HCT116 (cell line): ENCODE measurements around the gene MRPL33. TPM values are rescaled to one million over a fixed set of nuclear protein-coding genes. Genes with fewer than 3 reads are reported as not detected.

Experiments used
- ATAC-seq: fragments of 200-7000 bp; cut with Tn5 transposase; 2 replicates; pipeline ENCODE4 v1.9.1; 2020; ENCODE audit warnings: mild to moderate bottlenecking, moderate library complexity
- BruUV-seq: library from RNA; stranded (reverse); fragments of 400-500 nt; replicated peaks from 2 replicates; lab custom pipeline; 2021; lab: Mats Ljungman, UMichigan
- CTCF ChIA-PET: fragments of 300-600 bp; sonication (Branson Sonifier 250); formaldehyde crosslinking; loops from one replicate; lab custom pipeline; 2021; ENCODE audit warnings: antibody characterized with exemption; lab: Charles Lee
- POLR2A ChIA-PET: fragments of 300-600, 350-600 bp; sonication (Branson Sonifier 250); formaldehyde crosslinking; loops from one replicate; lab custom pipeline; 2021; ENCODE audit warnings: antibody characterized with exemption; lab: Charles Lee
- RAD21 ChIA-PET, 2 experiments: fragments of 300-600 bp; sonication (Branson Sonifier 250); formaldehyde crosslinking; loops; one replicate each; lab custom pipeline; 2023; ENCODE audit warnings: low total read pairs in 2 of 2; ENCODE audit not compliant: uncharacterized antibody in 2 of 2, unreplicated experiment in 2 of 2, low non-redundant PET in 1 of 2; lab: Charles Lee
- DNase-seq: peaks from one replicate; pipeline ENCODE4 v3.0.0-alpha.2; 2010; ENCODE audit warnings: low read depth, low spot score
- H2AFZ ChIP-seq: fragments of 200-600 bp; shearing (Covaris generic), sonication (generic); 2 replicates; pipeline ENCODE4 v1.6.1; 2017; ENCODE audit warnings: low read depth, mixed run types, mixed read lengths, antibody characterized with exemption, low read length; ENCODE audit not compliant: poor library complexity, severe bottlenecking
- H3K27ac ChIP-seq: 2 replicates; pipeline ENCODE4 v1.5.1; 2012; ENCODE audit warnings: low read depth, low read length
- H3K27me3 ChIP-seq: fragments of 200-600 bp; sonication (generic); 2 replicates; pipeline ENCODE4 v1.6.1; 2016; ENCODE audit warnings: mixed run types, low read length, mixed read lengths; ENCODE audit not compliant: insufficient read depth
- H3K36me3 ChIP-seq, 2 experiments: fragments of 200-500 bp in 1 of 2; fragments of 200-600 bp in 1 of 2; sonication (Bioruptor generic) in 1 of 2; sonication (generic) in 1 of 2; 2 replicates each; pipeline versions ENCODE4 v1.5.1 to v1.6.1; 2014 to 2016; ENCODE audit warnings: low read length in 2 of 2, inconsistent platforms in 1 of 2, mixed read lengths in 1 of 2, mixed run types in 1 of 2; ENCODE audit not compliant: insufficient read depth in 2 of 2, control insufficient read depth in 1 of 2
- H3K4me1 ChIP-seq, 2 experiments: fragments of 200-600 bp in 1 of 2; sonication (generic) in 1 of 2; 2 replicates each; pipeline versions ENCODE4 v1.5.1 to v1.6.1; 2012 to 2017; ENCODE audit warnings: low read length in 2 of 2, inconsistent platforms in 1 of 2, mild to moderate bottlenecking in 1 of 2, mixed read lengths in 1 of 2, mixed run types in 1 of 2, moderate library complexity in 1 of 2; ENCODE audit not compliant: insufficient read depth in 2 of 2, control insufficient read depth in 1 of 2
- H3K4me2 ChIP-seq: fragments of 200-600 bp; sonication (generic); 2 replicates; pipeline ENCODE4 v1.6.1; 2017; ENCODE audit warnings: mixed run types, low read length, mixed read lengths
- H3K4me3 ChIP-seq, 2 experiments: fragments of 200-600 bp in 1 of 2; sonication (generic) in 1 of 2; replicated peaks in 1 of 2; 2 replicates each; pipeline ENCODE4 v1.5.1; 2011 to 2016; ENCODE audit warnings: low read length in 2 of 2, control low read depth in 1 of 2, low read depth in 1 of 2, mild to moderate bottlenecking in 1 of 2, mixed read lengths in 1 of 2, mixed run types in 1 of 2
- H3K79me2 ChIP-seq: fragments of 200-600 bp; sonication (generic); 2 replicates; pipeline ENCODE4 v1.6.1; 2017; ENCODE audit warnings: mild to moderate bottlenecking, mixed run types, low read length, moderate library complexity, mixed read lengths; ENCODE audit not compliant: insufficient read depth
- H3K9ac ChIP-seq: fragments of 200-600 bp; sonication (generic); 2 replicates; pipeline ENCODE4 v1.6.1; 2016; ENCODE audit warnings: low read length, mixed read lengths
- H3K9me2 ChIP-seq: fragments of 200-600 bp; sonication (generic), shearing (Covaris generic); 2 replicates; pipeline ENCODE4 v1.6.1; 2017; ENCODE audit warnings: mixed run types, mild to moderate bottlenecking, moderate library complexity; ENCODE audit not compliant: insufficient read depth
- H3K9me3 ChIP-seq, 2 experiments: fragments of 200-500 bp in 1 of 2; fragments of 200-600 bp in 1 of 2; sonication (Bioruptor generic) in 1 of 2; sonication (generic) in 1 of 2; 2 replicates each; pipeline ENCODE4 v1.6.1; 2014 to 2017; ENCODE audit warnings: low read length in 2 of 2, mixed read lengths in 2 of 2, inconsistent platforms in 1 of 2, low read depth in 1 of 2, mild to moderate bottlenecking in 1 of 2, mixed run types in 1 of 2, moderate library complexity in 1 of 2; ENCODE audit not compliant: control insufficient read depth in 1 of 2, insufficient read depth in 1 of 2
- H4K20me1 ChIP-seq: fragments of 200-600 bp; sonication (generic), shearing (Covaris generic); 2 replicates; pipeline ENCODE4 v1.6.1; 2017; ENCODE audit warnings: mixed run types, mild to moderate bottlenecking, moderate library complexity; ENCODE audit not compliant: insufficient read depth
- CBX3 ChIP-seq: IDR thresholded peaks from 2 replicates; pipeline ENCODE4 v1.6.1; 2012; ENCODE audit warnings: low read depth
- CEBPB ChIP-seq: IDR thresholded peaks from 2 replicates; pipeline ENCODE4 v1.6.1; 2012; ENCODE audit warnings: low read depth
- EZH2 ChIP-seq: fragments of 200-600 bp; sonication (generic); IDR thresholded peaks from 2 replicates; pipeline ENCODE4 v1.6.1; 2017; ENCODE audit warnings: antibody characterized with exemption, mixed run types
- EZH2phosphoT487 ChIP-seq: fragments of 200-600 bp; IDR thresholded peaks from 2 replicates; pipeline ENCODE4 v1.6.1; 2018; ENCODE audit warnings: antibody characterized with exemption, borderline replicate concordance
- JUND ChIP-seq: IDR thresholded peaks from 2 replicates; pipeline ENCODE4 v1.6.1; 2012
- POLR2A ChIP-seq: IDR thresholded peaks from 2 replicates; pipeline ENCODE4 v1.7.0; 2011; ENCODE audit warnings: borderline replicate concordance; ENCODE audit not compliant: insufficient read depth, insufficient read length; ENCODE audit errors: extremely low read depth
- POLR2AphosphoS5 ChIP-seq: IDR thresholded peaks from 2 replicates; pipeline ENCODE4 v1.6.1; 2011; ENCODE audit warnings: mild to moderate bottlenecking, low read depth, low read length, moderate library complexity
- RAD21 ChIP-seq: IDR thresholded peaks from 2 replicates; pipeline ENCODE4 v1.6.1; 2012; ENCODE audit warnings: low read depth, mild to moderate bottlenecking
- SIN3A ChIP-seq: IDR thresholded peaks from 2 replicates; pipeline ENCODE4 v1.6.1; 2012; ENCODE audit warnings: low read depth
- SP1 ChIP-seq: IDR thresholded peaks from 2 replicates; pipeline ENCODE4 v1.6.1; 2012; ENCODE audit warnings: low read depth
- ZNF274 ChIP-seq: fragments of 200-500 bp; sonication (Bioruptor generic); IDR thresholded peaks from 2 replicates; pipeline ENCODE4 v1.6.1; 2014; ENCODE audit warnings: mild to moderate bottlenecking, low read depth, low read length, inconsistent platforms
- intact Hi-C: fragments of 100-400 bp; cut with micrococcal nuclease; formaldehyde crosslinking; loops from 2 replicates; pipeline ENCODE4 v1.10.0; 2022
- total RNA-seq: library from RNA; stranded (reverse); gene quantifications from one replicate; pipeline ENCODE4 v1.2.1, GENCODE V29; 2021; ENCODE audit not compliant: unreplicated experiment
- TF ChIP-seq, protein P1 (sequence below), 3 experiments: fragments of 200-600 bp in 1 of 3; sonication (generic) in 1 of 3; IDR thresholded peaks in 2 of 3; conservative IDR thresholded peaks in 1 of 3; 2 replicates each; pipeline ENCODE4 v1.5.1; 2012 to 2017; ENCODE audit warnings: low read depth in 2 of 3, low read length in 2 of 3, antibody characterized with exemption in 1 of 3, borderline replicate concordance in 1 of 3, control low read depth in 1 of 3, mild to moderate bottlenecking in 1 of 3, mixed read lengths in 1 of 3, mixed run types in 1 of 3, moderate library complexity in 1 of 3; ENCODE audit not compliant: insufficient read depth in 1 of 3
- TF ChIP-seq, protein P2 (sequence below): IDR thresholded peaks from 2 replicates; pipeline ENCODE4 v1.6.1; 2012; ENCODE audit warnings: low read depth

MRPL33 gene
- total RNA-seq, 1 experiment from 2014 or later = 66.3 TPM

DNA sequence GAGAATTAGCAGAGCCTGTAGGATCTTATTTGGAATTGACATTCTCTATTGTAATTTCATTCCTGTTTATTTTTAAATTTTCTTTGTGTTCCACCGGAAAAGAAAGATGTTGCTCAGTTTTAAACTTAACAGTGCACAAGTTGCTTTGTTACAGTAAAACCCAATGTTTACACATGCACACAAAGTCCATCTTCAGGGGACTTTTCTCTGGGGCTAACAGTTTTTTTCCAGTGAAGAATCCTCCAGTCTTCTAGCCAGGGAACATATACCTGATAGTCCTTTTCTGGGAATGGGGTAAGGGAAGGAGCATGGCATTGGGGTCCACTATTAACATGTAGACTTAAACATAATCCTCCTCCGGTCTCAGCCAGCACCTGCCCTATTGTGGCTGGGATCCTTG lies 25.2 kb upstream of the MRPL33 start:
- H3K9me3 ChIP-seq = peaks cover 3 to 6% of the 10 kb centered on the region in 2 experiments; a peak in 2 of 4 replicates
- intact Hi-C loops = no loop called here
- no peaks in the 10 kb centered on the region for H3K27me3 ChIP-seq
- no peaks in the 10 kb centered on the region for H3K79me2 ChIP-seq
- H4K20me1 ChIP-seq = no peaks in the 10 kb centered on the region
- peaks cover 0 to 4% of the 10 kb centered on the region in 2 experiments; a peak in 1 of 4 replicates for H3K4me1 ChIP-seq
- ATAC-seq (no peak), DNase-seq (no peak)
- no peak overlapping the region for H3K4me2 ChIP-seq
- H3K27ac ChIP-seq = no peak overlapping the region
- H3K36me3 ChIP-seq = no peaks in the 10 kb centered on the region
- ChIA-PET CTCF (no interaction called here), POLR2A (no interaction called here), RAD21 (no interaction called here)
- H3K4me3 ChIP-seq = no peak overlapping the region
- no peak overlapping the region for H3K9ac ChIP-seq
- BruUV-seq = no TSS peak
- no peak overlapping the region for H2AFZ ChIP-seq
- TF ChIP-seq CEBPB = no peak
- no peak for TF ChIP-seq POLR2AphosphoS5
- no peak for TF ChIP-seq POLR2A
- no peak for TF ChIP-seq SIN3A
- TF ChIP-seq, protein P1, sequence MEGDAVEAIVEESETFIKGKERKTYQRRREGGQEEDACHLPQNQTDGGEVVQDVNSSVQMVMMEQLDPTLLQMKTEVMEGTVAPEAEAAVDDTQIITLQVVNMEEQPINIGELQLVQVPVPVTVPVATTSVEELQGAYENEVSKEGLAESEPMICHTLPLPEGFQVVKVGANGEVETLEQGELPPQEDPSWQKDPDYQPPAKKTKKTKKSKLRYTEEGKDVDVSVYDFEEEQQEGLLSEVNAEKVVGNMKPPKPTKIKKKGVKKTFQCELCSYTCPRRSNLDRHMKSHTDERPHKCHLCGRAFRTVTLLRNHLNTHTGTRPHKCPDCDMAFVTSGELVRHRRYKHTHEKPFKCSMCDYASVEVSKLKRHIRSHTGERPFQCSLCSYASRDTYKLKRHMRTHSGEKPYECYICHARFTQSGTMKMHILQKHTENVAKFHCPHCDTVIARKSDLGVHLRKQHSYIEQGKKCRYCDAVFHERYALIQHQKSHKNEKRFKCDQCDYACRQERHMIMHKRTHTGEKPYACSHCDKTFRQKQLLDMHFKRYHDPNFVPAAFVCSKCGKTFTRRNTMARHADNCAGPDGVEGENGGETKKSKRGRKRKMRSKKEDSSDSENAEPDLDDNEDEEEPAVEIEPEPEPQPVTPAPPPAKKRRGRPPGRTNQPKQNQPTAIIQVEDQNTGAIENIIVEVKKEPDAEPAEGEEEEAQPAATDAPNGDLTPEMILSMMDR (IDR thresholded peaks at IDR 0.05 in 2 of 3, conservative IDR thresholded peaks at IDR 0.05 in 1 of 3; ENCODE audit: borderline replicate concordance in 1 of 3, insufficient read depth in 1 of 3, low read depth in 2 of 3, low read length in 2 of 3) = no peak
- TF ChIP-seq JUND = no peak
- no peak for TF ChIP-seq EZH2
- TF ChIP-seq SP1 = no peak
- TF ChIP-seq EZH2phosphoT487 = no peak
- TF ChIP-seq CBX3 = no peak
- TF ChIP-seq, protein P2, sequence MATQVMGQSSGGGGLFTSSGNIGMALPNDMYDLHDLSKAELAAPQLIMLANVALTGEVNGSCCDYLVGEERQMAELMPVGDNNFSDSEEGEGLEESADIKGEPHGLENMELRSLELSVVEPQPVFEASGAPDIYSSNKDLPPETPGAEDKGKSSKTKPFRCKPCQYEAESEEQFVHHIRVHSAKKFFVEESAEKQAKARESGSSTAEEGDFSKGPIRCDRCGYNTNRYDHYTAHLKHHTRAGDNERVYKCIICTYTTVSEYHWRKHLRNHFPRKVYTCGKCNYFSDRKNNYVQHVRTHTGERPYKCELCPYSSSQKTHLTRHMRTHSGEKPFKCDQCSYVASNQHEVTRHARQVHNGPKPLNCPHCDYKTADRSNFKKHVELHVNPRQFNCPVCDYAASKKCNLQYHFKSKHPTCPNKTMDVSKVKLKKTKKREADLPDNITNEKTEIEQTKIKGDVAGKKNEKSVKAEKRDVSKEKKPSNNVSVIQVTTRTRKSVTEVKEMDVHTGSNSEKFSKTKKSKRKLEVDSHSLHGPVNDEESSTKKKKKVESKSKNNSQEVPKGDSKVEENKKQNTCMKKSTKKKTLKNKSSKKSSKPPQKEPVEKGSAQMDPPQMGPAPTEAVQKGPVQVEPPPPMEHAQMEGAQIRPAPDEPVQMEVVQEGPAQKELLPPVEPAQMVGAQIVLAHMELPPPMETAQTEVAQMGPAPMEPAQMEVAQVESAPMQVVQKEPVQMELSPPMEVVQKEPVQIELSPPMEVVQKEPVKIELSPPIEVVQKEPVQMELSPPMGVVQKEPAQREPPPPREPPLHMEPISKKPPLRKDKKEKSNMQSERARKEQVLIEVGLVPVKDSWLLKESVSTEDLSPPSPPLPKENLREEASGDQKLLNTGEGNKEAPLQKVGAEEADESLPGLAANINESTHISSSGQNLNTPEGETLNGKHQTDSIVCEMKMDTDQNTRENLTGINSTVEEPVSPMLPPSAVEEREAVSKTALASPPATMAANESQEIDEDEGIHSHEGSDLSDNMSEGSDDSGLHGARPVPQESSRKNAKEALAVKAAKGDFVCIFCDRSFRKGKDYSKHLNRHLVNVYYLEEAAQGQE = no peak
- TF ChIP-seq RAD21 = no peak
- no peak for TF ChIP-seq ZNF274
- no peaks in the 10 kb centered on the region for H3K9me2 ChIP-seq
